Neutrophil (primary cell): ENCODE measurements around the gene TUBGCP5.

ENCODE experiments used
- H3K27ac ChIP-seq: fragments of 200-600 bp; sonication (generic); 2 replicates; pipeline ENCODE4 v1.5.1; 2016; ENCODE audit warnings: mild to moderate bottlenecking, moderate library complexity
- H3K27me3 ChIP-seq: fragments of 200-600 bp; sonication (generic); 2 replicates; pipeline ENCODE4 v1.6.0; 2016; ENCODE audit warnings: mild to moderate bottlenecking
- H3K36me3 ChIP-seq: fragments of 200-600 bp; sonication (generic); 2 replicates; pipeline ENCODE4 v1.5.1; 2017
- H3K4me1 ChIP-seq, 2 experiments: fragments of 200-600 bp in 1 of 2; sonication (generic) in 1 of 2; 1 replicate in 1 of 2; 2 replicates in 1 of 2; pipeline versions ENCODE4 v1.5.1 to v1.6.1; 2013 to 2016; ENCODE audit warnings: low read depth in 1 of 2, low read length in 1 of 2, mild to moderate bottlenecking in 1 of 2, moderate library complexity in 1 of 2; ENCODE audit not compliant: control insufficient read depth in 1 of 2, insufficient read depth in 1 of 2
- H3K4me3 ChIP-seq, 2 experiments: fragments of 200-600 bp in 1 of 2; sonication (generic) in 1 of 2; 1 replicate in 1 of 2; 2 replicates in 1 of 2; pipeline ENCODE4 v1.5.1; 2013 to 2016; ENCODE audit warnings: low read depth in 1 of 2, low read length in 1 of 2, mild to moderate bottlenecking in 1 of 2, moderate library complexity in 1 of 2
- H3K9me3 ChIP-seq: fragments of 200-600 bp; sonication (generic); 2 replicates; pipeline ENCODE4 v1.5.1; 2016
- CTCF ChIP-seq: fragments of 200-600 bp; sonication (generic); IDR thresholded peaks from 2 replicates; pipeline ENCODE4 v1.5.1; 2016; ENCODE audit warnings: antibody characterized with exemption

TUBGCP5 gene

GRCh38 chr15:22979238-22980188 is 59.9 kb downstream of the TUBGCP5 start:
- Histone ChIP-seq H3K27ac (no peak overlapping the region), H3K9me3 (no peaks in the 10 kb centered on the region), H3K27me3 (peaks cover 75% of the 10 kb centered on the region), H3K4me3 (peak overlapping the region; percentile 32 to 53), H3K4me1 (peaks cover 16 to 25% of the 10 kb centered on the region in 2 experiments), H3K36me3 (no peaks in the 10 kb centered on the region)
- no peak for TF ChIP-seq CTCF

GRCh38 chr15:22978691-22979237 is 60.6 kb downstream of the TUBGCP5 start:
- peaks cover 74% of the 10 kb centered on the region for H3K27me3 ChIP-seq
- no peak for TF ChIP-seq CTCF
- peaks cover 16 to 25% of the 10 kb centered on the region in 2 experiments for H3K4me1 ChIP-seq
- H3K27ac ChIP-seq, result no peak overlapping the region
- peak overlapping the region in 1 of 2 experiments; percentile 53 for H3K4me3 ChIP-seq
- no peaks in the 10 kb centered on the region for H3K9me3 ChIP-seq
- H3K36me3 ChIP-seq, result no peaks in the 10 kb centered on the region

GRCh38 chr15:22974745-22975144 is 64.6 kb downstream of the TUBGCP5 start:
- Histone ChIP-seq H3K27ac (no peak overlapping the region), H3K4me1 (peaks cover 8 to 12% of the 10 kb centered on the region in 2 experiments), H3K36me3 (no peaks in the 10 kb centered on the region), H3K27me3 (peaks cover 35% of the 10 kb centered on the region), H3K9me3 (no peaks in the 10 kb centered on the region), H3K4me3 (no peak overlapping the region)
- TF ChIP-seq CTCF, result no peak

- Histone ChIP-seq H3K27ac (no peak overlapping the region), H3K4me3 (no peak overlapping the region), H3K9me3 (no peaks in the 10 kb centered on the region), H3K27me3 (peaks cover 27% of the 10 kb centered on the region), H3K4me1 (peaks cover under 1 to 4% of the 10 kb centered on the region in 2 experiments), H3K36me3 (no peaks in the 10 kb centered on the region)
- no peak for TF ChIP-seq CTCF
Measured at GRCh38 chr15:22973987-22974386, 65.4 kb downstream of the TUBGCP5 start.

- Histone ChIP-seq H3K36me3 (no peaks in the 10 kb centered on the region), H3K27me3 (peaks cover 20% of the 10 kb centered on the region), H3K9me3 (no peaks in the 10 kb centered on the region), H3K4me1 (no peaks in the 10 kb centered on the region), H3K4me3 (no peak overlapping the region), H3K27ac (no peak overlapping the region)
- TF ChIP-seq CTCF, result no peak
Measured at GRCh38 chr15:22973286-22973685, 66.1 kb downstream of the TUBGCP5 start.
